ENCODE data around the gene MAN1A1.

DNA sequence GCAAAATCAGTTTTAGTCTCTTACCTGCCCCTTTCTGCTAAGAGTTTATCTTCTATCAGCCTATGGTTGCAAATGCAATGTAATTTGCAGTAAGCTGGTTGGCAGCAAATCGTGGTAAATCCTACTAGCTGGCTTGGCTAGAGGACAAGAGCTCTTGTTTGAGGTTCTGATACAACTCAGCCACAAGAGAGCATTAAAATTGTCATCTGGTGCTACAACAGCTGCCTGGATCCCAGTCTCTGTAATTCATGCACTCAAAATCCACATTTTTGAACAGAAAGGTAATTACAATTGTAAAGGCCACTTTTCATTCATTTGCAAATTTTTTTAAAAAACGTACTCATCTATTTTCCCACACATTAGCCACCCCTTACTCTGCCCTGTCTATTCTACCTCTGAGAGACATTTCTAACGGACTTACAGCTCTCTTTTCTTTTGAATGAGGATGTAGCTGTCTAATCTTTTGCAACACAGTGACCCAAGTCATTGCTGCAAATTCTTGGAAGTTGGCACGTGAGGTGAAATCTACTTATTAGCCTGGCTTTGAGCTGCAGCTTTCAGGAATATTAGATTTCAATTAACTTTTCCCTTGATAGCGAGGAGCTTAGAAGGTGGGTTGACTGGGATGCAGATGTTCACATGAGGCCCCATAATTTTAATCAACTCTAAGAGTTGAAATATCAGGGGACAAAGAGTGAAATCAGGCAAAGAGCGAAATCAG is 217.1 kb downstream of the MAN1A1 start:
- TF ChIP-seq POLR2A (IDR thresholded peaks at IDR 0.05; ENCODE audit: low read depth, low read length): no peak
- no peak for TF ChIP-seq CEBPB (IDR thresholded peaks at IDR 0.05; ENCODE audit: low read depth, low read length)
- TF ChIP-seq NFE2L2 (IDR thresholded peaks at IDR 0.05; ENCODE audit: low read depth, low read length): no peak
- TF ChIP-seq, protein P1, sequence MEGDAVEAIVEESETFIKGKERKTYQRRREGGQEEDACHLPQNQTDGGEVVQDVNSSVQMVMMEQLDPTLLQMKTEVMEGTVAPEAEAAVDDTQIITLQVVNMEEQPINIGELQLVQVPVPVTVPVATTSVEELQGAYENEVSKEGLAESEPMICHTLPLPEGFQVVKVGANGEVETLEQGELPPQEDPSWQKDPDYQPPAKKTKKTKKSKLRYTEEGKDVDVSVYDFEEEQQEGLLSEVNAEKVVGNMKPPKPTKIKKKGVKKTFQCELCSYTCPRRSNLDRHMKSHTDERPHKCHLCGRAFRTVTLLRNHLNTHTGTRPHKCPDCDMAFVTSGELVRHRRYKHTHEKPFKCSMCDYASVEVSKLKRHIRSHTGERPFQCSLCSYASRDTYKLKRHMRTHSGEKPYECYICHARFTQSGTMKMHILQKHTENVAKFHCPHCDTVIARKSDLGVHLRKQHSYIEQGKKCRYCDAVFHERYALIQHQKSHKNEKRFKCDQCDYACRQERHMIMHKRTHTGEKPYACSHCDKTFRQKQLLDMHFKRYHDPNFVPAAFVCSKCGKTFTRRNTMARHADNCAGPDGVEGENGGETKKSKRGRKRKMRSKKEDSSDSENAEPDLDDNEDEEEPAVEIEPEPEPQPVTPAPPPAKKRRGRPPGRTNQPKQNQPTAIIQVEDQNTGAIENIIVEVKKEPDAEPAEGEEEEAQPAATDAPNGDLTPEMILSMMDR (conservative IDR thresholded peaks at IDR 0.05; ENCODE audit: low read depth, low read length): no peak
- TF ChIP-seq ELK1 (IDR thresholded peaks at IDR 0.05; ENCODE audit: borderline replicate concordance, low read depth, low read length): no peak
